GM18873 (cell line): ENCODE measurements around the gene ZBED5.
A peak's percentile ranks its signal among the peaks of the same experiment; 100 is the strongest.

Experiments
- ATAC-seq: cut with Tn5 transposase; IDR thresholded peaks from one replicate; pipeline ENCODE4 v1.9.1; 2021; ENCODE audit warnings: mild to moderate bottlenecking, moderate library complexity, moderate number of reproducible peaks; ENCODE audit not compliant: unreplicated experiment, low FRiP score

The ZBED5 gene

DNA sequence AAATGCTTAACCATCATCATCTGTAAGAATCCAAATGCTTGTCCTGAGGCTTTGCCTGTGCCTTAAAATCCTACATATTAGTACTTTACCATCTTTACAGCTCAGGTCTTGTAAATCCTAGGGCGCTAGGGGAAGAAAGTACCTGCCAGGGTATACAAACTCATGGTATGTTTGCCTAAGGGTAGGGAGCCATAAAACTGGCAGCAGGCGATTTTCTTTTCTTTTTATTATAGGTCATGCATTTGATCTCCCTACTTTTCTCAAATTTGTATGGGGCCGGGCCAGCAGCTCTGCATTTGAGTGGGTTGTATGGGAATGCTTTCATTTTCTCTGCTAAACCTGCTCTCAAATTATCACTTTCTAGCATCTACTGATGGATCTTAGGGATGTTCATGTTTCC, 24.0 kb upstream of the ZBED5 start:
- ATAC-seq: no peak

DNA sequence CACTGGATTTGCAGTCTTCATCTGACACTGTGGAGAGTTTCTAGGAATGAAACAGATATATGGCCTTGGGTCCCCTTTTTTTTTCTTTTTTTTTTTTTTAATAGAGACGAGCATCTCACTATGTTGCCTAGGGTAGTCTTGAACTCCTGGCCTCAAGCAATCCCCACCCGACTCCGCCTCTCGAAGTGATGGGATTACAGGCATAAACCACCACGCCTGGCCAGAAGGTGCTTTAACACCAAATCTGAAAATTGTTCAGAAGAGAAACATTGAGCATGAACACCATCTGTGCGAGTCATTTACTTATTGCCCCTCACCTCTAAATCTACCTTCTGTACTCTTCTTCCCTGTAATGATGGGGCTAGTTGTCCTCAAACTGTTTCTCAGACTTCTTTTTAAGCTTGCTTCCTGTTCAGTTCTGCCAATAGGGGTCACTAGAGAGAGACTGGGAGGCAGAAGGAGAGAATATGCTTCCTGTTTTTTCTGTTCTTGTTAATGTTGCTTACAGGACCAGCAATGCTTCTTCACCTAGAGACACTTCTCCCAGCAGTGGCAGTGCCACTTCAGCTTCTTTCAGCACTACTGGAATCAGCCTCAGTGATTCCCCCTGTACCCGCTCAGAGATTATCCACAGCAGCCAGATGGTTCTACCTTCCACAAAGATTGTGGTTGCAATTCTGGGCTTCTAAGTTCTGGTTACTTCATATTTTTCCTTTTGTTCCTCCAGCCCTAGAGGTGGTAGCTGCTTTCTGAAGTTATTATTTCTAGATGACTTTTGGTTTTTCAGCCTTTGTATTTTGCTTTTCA, 20.8 kb upstream of the ZBED5 start:
- no peak for ATAC-seq

DNA sequence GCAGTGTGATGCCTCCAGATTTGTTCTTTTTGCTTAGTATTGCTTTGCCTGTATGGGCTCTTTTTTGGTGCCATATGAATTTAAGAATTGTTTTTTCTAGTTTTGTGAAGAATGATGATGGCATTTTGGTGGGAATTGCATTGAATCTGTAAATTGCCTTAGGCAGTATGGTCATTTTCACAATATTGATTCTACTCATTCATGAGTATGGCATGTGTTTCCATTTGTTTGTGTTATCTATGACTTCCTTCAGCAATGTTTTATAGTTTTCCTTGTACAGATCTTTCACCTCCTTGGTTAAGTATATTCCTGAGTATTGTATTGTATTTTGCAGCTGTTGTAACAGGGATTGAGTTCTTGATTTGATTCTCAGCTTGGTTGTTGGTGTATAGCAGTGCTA, 18.3 kb upstream of the ZBED5 start:
- no peak for ATAC-seq

DNA sequence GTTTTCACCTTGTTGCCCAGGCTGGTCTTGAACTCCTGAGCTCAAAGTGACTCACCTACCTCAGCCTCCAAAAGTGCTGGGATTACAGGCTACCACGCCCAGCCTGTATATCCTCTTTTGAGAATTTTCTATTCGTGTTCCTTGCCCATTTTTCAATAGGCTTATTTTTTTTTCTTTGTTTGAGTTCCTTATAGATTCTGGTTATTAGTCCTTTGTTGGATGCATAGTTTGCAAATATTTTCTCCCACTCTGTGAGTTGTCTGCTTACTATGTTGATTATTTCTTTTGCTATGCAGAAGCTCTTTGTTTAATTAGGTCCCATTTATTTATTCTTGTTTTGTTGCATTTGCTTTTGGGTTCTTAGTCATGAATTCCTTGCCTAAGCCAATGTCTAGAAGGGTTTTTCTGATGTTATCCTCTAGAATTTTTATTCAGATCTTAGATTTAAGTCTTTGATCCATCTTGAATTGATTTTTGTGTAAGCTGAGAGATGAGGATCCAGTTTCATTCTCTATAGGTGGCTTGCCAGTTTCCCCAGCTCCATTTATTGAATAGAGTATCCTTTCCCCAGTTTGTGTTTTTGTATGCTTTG, 17.7 kb upstream of the ZBED5 start:
- no peak for ATAC-seq

DNA sequence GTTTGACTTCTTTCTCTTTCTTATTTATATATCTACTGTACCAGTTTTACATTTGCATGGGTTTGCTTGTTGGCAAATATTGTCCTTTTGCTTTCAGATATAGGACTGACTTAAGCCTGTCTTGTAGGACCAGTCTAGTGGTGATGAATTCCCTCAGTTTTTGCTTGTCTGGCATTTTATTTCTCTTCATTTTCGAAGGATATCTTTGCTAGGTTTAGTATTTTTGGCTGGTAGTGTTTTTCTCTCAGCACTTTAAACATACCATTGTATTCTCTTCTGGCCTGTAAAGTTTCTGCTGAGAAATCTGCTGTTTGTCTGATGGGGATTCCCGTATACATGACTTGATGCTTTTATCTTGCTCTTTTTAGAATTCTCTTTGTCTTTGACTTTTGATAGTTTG, 14.2 kb upstream of the ZBED5 start:
- no peak for ATAC-seq

DNA sequence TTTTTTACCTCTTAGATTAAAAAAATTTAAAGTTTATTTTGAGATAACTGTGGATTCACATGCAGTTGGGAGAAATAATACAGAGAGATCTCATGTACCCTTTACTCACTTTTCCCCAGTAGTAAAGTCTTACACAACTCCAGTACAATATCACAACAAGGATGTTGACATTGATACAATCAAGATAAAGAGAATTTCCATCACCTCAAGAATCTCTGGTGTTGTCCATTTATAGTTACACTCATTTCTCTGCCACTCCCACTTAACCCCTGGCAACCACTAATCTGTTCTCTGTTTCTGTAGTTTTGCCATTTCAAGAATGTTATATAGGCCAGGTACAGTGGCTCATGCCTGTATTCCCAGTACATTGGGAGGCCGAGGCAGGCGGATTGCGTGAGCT, 10.5 kb upstream of the ZBED5 start:
- no peak for ATAC-seq

DNA sequence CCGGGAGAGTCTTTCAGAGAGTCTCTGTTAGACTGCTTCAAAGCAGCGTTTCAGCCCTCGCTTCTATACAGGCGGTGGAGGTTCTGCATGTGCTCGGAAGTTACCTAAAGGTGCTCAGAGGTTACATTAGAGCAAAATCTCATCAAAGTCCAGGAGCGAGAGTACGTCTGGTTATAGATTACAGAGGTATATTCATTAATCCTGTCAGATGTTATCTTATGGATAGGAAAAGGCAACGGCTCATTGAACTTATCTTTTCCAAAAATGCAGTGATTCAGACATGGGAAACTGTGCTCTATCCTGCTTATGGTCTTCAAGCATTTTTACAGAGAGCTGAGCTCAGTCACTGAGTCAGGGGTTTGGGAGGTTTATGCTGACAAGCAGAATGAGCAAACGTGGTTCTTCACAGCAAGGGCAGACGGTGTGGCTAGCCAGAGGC, 9.1 kb upstream of the ZBED5 start:
- no peak for ATAC-seq

DNA sequence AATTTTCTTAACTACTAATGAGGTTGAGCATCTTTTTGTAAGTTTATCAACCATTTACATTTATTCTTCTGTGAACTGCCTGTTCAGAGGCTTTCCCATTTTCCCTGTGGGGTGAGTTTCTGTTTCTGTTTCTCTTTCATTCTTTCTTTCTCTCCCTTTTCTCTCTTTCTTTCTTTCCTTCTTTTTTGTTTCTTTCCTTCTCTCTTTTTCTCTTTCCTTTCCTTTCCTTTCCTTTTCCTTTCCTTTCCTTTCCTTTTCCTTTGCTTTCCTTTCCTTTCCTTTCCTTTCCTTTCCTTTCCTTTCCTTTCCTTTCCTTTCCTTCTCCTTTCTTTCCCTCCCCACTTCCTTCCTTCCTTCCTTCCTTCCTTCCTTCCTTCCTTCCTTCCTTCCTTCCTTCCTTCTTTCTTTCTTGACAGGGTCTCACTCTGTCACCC, 8.0 kb upstream of the ZBED5 start:
- no peak for ATAC-seq

DNA sequence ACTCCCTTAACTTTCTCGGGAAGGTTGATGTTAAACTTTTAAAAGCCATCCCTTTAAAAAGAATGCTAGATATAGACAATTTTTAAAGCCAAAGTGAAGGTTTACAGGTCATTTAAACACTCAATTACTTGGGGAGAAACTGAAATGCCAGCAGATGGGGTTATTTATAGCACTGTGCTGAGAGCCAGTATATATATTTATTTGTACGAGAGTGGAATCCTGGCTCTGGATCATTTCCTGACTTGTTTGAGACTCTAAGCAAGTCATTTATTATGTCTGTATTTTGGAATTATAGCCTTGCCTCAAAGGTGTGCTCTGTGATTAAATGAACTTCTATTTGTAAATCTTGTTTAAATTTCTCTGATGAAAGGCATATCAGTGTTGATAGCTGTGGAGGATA, 6.8 kb upstream of the ZBED5 start:
- ATAC-seq: no peak

DNA sequence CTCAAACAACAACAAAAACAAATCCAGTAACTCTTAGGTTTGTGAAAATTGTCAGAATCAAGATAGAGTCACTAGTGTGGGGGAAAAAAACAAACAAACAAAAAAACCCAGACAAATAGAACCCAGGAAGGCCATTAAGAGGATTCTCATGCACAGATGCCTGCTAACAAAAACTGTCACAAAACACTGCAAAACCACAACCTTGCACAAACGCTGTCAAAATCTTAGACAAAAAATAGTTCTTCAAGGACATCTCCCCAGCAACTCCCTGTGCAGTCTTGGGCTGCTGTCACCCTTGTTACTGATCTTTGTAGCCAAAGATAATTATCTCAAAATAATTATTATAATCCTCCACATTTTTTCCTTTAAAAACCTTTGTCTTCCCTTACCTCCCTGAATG, 4.6 kb upstream of the ZBED5 start:
- ATAC-seq: no peak

DNA sequence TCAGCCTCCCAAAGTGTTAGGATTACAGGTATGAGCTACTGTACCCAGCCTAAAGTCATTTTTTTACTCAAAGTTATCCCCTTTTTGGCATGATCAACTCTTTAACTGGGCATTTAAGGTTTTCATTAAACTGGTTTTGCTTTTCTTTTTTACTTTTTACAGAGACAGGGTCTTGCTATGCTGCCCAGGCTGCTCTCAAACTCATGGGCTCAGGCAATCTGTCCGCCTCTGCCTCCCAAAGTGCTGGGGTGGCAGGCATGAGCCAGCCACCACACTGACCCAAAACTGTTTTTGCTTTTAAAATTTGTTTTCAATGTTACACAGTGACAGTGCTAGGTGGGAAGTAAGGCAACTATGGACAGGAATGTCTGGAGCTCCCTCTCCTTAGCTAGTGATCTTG, 3.9 kb upstream of the ZBED5 start:
- ATAC-seq: no peak

DNA sequence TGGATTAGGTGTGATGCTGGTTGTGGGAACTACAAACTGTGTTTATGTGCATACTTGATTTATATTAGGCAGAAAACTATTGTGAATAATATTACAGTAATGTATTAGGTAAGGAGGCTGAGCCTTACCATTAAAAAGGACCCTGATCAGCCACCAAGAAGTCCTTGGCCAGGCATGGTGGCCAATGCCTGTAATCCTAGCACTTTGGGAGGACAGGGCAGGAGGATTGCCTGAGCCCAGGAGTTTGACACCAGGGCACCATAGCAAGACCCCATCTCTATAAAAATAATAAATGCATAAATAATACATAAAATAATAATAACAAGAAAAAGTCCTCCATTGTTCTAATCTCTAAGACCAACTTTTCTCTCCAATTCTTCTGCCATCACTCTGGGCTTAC, 3.2 kb upstream of the ZBED5 start:
- ATAC-seq: no peak

DNA sequence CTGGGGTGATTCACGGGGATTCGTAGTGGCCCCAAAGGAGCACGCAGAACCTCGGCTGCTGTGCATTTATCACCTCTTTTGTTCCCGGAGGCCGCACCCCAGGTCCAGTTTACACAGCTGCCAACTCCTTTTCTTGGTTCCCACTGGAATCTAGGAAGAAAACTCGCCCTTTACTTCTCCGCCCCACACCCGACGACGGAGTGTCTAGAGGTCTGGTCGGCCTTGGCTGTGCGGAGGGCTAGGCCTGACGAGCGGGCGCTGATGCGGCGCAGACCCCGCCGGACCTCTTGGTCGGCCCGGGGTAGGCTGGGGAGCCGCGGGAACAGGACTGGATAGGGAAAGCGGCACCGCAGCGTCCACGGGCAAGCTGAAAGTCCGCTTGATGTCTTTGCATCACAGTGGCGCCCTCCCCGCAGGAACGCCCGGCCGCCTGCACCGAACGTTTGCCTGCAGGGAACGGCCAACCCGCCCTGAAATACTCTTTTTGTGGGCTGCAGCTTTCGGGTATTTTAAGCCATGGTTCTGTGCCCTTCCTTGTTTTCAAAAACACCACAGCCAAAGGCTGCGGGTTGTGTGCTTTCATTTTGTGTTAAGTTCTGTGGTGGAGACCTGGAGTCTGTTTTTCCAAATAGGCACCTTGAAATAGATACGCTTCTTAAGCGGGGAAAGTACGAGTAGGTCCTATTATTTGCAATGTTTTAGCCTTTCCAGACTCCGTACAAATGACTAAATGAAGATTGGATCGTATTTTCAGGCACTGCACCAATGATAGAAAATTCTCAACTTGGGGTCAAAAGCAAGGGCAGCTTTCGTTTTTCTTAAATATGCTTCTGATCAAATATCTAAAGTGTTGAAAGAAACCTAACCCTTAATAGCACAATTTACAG, 829 bp upstream of the ZBED5 start:
- ATAC-seq: peak; percentile 17

DNA sequence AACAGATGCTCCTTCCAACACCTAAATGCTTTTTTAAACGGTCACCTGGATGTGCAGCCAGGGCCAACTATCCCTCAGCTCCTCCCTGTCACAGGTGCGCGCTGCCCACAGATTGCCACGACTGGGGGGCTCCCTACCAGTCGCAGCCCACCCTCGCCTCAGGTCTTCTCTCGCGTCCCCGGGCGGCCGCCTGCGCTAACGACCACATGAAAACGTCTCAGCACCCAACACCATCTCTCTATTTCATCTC, 469 bp downstream of the ZBED5 start:
- ATAC-seq: peak; percentile 2

DNA sequence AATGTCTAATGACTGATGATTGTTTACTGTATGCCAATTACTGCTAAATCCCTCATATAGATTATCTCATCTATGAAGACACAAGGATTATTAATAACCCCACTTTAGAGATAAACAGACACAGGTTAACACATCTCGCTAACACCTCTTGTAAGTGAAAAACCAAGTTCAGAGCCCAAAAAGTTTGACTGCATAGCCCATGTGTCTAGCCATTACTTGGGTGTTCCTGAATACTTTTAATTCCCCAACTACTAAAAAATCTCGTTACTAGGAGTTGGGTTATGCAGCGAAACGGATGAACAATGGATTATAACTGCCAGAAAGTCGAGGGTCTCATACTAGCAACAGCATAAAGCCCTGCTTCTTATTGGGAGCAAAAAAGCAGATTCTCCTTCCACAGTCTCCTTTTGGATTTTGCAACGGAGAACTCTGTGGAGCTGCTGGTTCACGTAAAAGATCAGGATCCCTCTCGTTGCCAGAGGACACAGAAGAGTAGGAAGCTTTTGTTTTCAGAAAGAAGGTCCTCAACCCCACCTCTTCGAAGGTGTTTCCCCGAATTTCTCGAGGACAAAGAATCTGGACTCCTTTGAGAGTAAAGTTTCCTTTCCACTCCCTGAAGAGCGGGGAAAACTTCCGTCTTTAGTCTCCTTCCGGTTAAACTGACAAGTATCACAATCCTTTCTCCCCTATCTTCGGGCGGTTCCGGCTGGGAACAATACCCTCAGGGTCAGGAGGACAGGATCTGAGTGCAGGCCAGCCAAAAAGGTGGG, 979 bp downstream of the ZBED5 start:
- ATAC-seq: no peak

DNA sequence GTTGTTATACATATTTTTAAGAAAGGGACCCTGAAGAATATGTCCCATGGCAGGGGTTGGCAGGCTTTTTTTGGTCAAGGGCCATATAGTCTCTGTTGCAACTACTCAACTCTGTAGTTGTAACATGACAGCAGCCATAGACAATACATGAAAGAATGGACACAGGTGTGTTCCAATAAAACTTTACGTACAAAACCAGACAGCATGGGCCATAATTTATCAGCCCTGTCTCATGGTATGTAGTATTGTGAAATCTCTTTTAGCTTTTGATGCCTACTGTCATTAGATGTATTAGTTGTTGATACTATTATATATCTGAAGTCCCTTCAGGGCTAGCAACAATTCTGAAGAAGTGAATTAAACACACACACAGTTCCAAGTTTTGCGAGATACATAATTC, 2.6 kb downstream of the ZBED5 start:
- ATAC-seq: no peak

DNA sequence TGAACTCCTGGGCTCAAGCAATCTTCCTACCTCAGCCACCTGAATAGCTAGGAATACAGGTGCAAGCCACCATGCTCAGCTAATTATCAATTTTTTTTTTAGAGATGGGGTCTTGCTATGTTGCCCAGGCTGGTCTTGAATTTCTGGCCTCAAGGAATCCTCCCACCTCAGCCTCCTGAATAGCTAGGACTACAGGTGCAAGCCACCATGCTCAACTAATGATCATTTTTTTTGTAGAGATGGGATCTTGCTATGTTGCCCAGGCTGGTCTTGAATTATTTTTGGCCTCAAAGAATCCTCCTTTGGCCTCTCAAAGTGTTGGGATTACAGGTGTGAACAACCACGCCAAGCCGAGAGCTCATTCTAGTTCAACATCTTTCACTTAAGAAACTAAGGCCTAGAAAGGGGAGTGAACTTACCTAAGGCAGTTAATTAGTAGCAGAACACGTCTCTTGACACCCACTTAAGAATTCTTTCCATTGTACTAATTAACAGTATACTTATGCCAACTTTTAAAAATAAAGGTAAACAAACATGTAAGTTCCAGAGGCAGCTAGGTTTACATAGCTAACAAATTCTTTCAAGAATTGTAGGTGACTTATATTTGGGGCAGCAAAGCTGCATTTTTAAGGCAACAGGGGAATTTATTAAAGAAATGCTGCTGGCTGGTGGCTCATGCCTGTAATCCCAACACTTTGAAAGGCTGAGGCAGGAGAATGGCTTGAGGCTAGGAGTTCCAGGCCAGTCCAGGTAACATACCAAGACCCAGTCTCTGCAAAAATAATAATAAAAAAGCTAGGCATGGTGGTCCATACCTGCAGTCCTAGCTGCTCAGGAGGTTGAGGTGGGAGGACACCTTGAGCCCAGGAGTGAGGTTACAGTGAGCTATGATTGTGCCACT, 9.6 kb downstream of the ZBED5 start:
- ATAC-seq: no peak

DNA sequence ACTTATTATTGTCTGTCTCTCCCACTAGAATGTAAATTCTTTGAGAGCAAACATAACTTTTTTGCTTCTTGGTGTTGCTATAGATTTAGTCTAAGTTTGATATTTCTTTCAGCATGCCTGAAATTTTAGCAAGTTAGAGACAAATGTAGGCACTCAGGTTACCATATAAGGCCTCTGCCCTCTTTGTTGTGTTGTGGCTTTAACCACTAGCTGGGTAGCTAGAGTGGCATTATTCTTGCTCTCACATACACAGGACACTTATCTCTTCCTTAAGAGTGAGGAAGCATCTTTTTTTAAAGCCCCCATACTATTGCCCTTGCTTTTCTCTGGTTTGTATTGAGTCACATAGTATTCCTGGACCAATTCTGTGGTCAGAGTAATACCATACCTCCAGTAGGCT, 11.2 kb downstream of the ZBED5 start:
- no peak for ATAC-seq

DNA sequence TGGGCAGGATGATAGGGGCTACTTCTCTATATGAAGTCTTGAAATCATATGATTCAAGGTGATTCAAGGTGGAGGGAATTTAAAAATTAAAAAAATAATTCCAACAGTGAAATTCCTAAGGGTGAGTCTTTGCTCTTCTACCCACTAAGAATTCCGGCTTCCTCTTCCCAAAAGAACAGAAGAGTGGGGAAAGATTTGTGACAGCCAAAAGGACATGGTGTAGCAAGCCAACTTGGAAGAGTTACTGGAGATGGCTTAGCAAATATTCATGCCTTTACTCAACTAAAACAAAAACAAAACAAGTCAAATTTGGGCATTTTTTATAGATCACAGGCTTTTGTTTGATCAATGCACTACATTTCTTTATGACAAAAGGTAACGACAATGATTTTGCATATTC, 12.3 kb downstream of the ZBED5 start:
- no peak for ATAC-seq

DNA sequence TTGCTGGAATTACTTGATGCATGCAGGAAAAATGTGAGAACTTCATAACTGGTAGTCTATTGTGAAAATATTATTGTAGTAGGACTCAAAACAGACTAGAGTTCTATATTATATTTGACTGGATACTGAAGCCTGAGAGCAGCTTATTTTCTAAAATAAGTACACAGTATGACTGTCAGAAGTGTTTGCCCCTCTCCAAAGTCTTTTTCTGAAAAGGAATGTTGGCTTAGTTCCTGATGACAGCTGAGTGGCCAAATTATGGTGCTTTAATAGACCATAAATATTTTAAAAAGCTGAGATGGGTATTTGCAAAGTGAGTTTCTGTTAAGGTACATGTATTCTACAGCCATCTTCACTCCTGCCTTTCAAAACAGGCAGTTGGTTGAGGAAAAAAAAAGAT, 13.1 kb downstream of the ZBED5 start:
- no peak for ATAC-seq
